KG1 (cell line): Measurements from ENCODE around the gene POLR2E.

Experiments
- DNase-seq: peaks from one replicate; lab custom pipeline; 2025; lab: John Stamatoyannopoulos, UW

The POLR2E gene

GRCh38 chr19:1110809-1111640 lies 15.8 kb upstream of the POLR2E start:
- DNase-seq, result no peak

- DNase-seq, result no peak
Observed at GRCh38 chr19:1109697-1110671, 14.8 kb upstream of the POLR2E start.

- no peak for DNase-seq
Observed at GRCh38 chr19:1109032-1109551, 13.9 kb upstream of the POLR2E start.

GRCh38 chr19:1108291-1109031 lies 13.3 kb upstream of the POLR2E start:
- no peak for DNase-seq

GRCh38 chr19:1107661-1108261 lies 12.6 kb upstream of the POLR2E start:
- DNase-seq, result no peak

GRCh38 chr19:1106841-1107660 lies 11.9 kb upstream of the POLR2E start:
- no peak for DNase-seq

GRCh38 chr19:1105873-1106840 lies 11.0 kb upstream of the POLR2E start:
- no peak for DNase-seq

- no peak for DNase-seq
Observed at GRCh38 chr19:1105008-1105872, 10.1 kb upstream of the POLR2E start.

GRCh38 chr19:1104311-1105007 lies 9.3 kb upstream of the POLR2E start:
- peak; percentile 30 for DNase-seq

- DNase-seq, result peak; percentile 97
Observed at GRCh38 chr19:1103708-1104310, 8.6 kb upstream of the POLR2E start, which contains the start of gene GPX4. Gene GPX4 (plus strand): TSS chr19:1103994. CDS start chr19:1104044, 50 bp downstream.

GRCh38 chr19:1103132-1103707 lies 8.0 kb upstream of the POLR2E start:
- no peak for DNase-seq

- DNase-seq, result no peak
Observed at GRCh38 chr19:1102407-1103131, 7.4 kb upstream of the POLR2E start.

GRCh38 chr19:1101337-1101698 lies 6.1 kb upstream of the POLR2E start:
- peak; percentile 60 for DNase-seq

- DNase-seq, result no peak
Observed at GRCh38 chr19:1098177-1099051, 3.2 kb upstream of the POLR2E start.

- no peak for DNase-seq
Observed at GRCh38 chr19:1097810-1098176, 2.6 kb upstream of the POLR2E start.
